Liver (tissue), 9 donors: Measurements from ENCODE around the gene PGR. TPM values are rescaled to one million over a fixed set of nuclear protein-coding genes. Genes with fewer than 3 reads are reported as not detected.

Source experiments
- DNase-seq: peaks from one replicate; pipeline ENCODE4 v3.0.0-alpha.2; 2017; ENCODE audit warnings: low spot score
- H3K27ac ChIP-seq, 2 donors: one replicate each; pipeline ENCODE4 v1.7.0; 2013; ENCODE audit warnings: inconsistent platforms in 2 of 2, low read length in 2 of 2, control low read depth in 1 of 2, low read depth in 1 of 2, mild to moderate bottlenecking in 1 of 2
- H3K27me3 ChIP-seq, 4 donors: one replicate each; pipeline versions ENCODE4 v1.6.1 to v1.7.0; 2013; ENCODE audit warnings: low read length in 3 of 4, inconsistent platforms in 1 of 4, mild to moderate bottlenecking in 1 of 4, moderate library complexity in 1 of 4; ENCODE audit not compliant: control insufficient read depth in 4 of 4, insufficient read depth in 4 of 4
- H3K36me3 ChIP-seq, 4 donors: one replicate each; pipeline versions ENCODE4 v1.6.1 to v1.7.0; 2013; ENCODE audit warnings: low read length in 3 of 4, mild to moderate bottlenecking in 3 of 4, low read depth in 1 of 4, moderate library complexity in 1 of 4; ENCODE audit not compliant: control insufficient read depth in 4 of 4, insufficient read depth in 3 of 4
- H3K4me1 ChIP-seq, 4 donors: one replicate each; pipeline versions ENCODE4 v1.6.1 to v1.7.0; 2013; ENCODE audit warnings: low read length in 3 of 4, mild to moderate bottlenecking in 3 of 4, moderate library complexity in 1 of 4; ENCODE audit not compliant: control insufficient read depth in 4 of 4, insufficient read depth in 4 of 4
- H3K4me3 ChIP-seq, 3 donors: one replicate each; pipeline versions ENCODE4 v1.6.1 to v1.7.0; 2013; ENCODE audit warnings: low read length in 3 of 3, control low read depth in 1 of 3, low read depth in 1 of 3, mild to moderate bottlenecking in 1 of 3
- H3K9ac ChIP-seq, 2 donors: one replicate each; pipeline ENCODE4 v1.7.0; 2013; ENCODE audit warnings: low read length in 2 of 2, mild to moderate bottlenecking in 2 of 2, moderate library complexity in 2 of 2, control low read depth in 1 of 2, low read depth in 1 of 2
- H3K9me3 ChIP-seq, 4 donors: one replicate each; pipeline versions ENCODE4 v1.6.1 to v1.7.0; 2013; ENCODE audit warnings: low read length in 3 of 4; ENCODE audit not compliant: control insufficient read depth in 4 of 4
- EGR1 ChIP-seq, 2 donors: IDR thresholded peaks; 2 replicates each; pipeline ENCODE4 v1.6.1; 2016 to 2018; ENCODE audit warnings: antibody characterized with exemption in 2 of 2, low read depth in 2 of 2
- FOXA1 ChIP-seq: IDR thresholded peaks from 2 replicates; pipeline ENCODE4 v1.6.1; 2016; ENCODE audit warnings: antibody characterized with exemption
- FOXA2 ChIP-seq: IDR thresholded peaks from 2 replicates; pipeline ENCODE4 v1.6.1; 2016; ENCODE audit warnings: antibody characterized with exemption
- GABPA ChIP-seq, 2 donors: IDR thresholded peaks in 1 of 2; conservative IDR thresholded peaks in 1 of 2; 2 replicates each; pipeline ENCODE4 v1.6.1; 2016; ENCODE audit warnings: antibody characterized with exemption in 2 of 2, mild to moderate bottlenecking in 1 of 2, moderate library complexity in 1 of 2
- HNF4G ChIP-seq: IDR thresholded peaks from 2 replicates; pipeline ENCODE4 v1.6.1; 2016; ENCODE audit warnings: antibody characterized with exemption
- JUND ChIP-seq, 2 donors: IDR thresholded peaks; 2 replicates each; pipeline ENCODE4 v1.6.1; 2016; ENCODE audit warnings: antibody characterized with exemption in 2 of 2
- NR2F2 ChIP-seq: IDR thresholded peaks from 2 replicates; pipeline ENCODE4 v1.6.1; 2016; ENCODE audit warnings: antibody characterized with exemption
- RAD21 ChIP-seq, 2 donors: IDR thresholded peaks; 2 replicates each; pipeline ENCODE4 v1.6.1; 2016; ENCODE audit warnings: antibody characterized with exemption in 2 of 2, mild to moderate bottlenecking in 2 of 2
- RXRA ChIP-seq, 2 donors: IDR thresholded peaks; 2 replicates each; pipeline ENCODE4 v1.6.1; 2017 to 2018; ENCODE audit warnings: antibody characterized with exemption in 2 of 2, mild to moderate bottlenecking in 1 of 2
- SP1 ChIP-seq: IDR thresholded peaks from 2 replicates; pipeline ENCODE4 v1.6.1; 2018; ENCODE audit warnings: antibody characterized with exemption, mild to moderate bottlenecking
- TAF1 ChIP-seq: conservative IDR thresholded peaks from 2 replicates; pipeline ENCODE4 v1.6.1; 2016; ENCODE audit warnings: antibody characterized with exemption, mild to moderate bottlenecking
- YY1 ChIP-seq: IDR thresholded peaks from 2 replicates; pipeline ENCODE4 v1.6.1; 2016; ENCODE audit warnings: antibody characterized with exemption, mild to moderate bottlenecking
- WGBS: extraction: QIAGEN DNeasy Blood & Tissue Kit; methylation state at CpG from one replicate; pipeline ENCODE4 v1.1.7; 2013; 5-methylcytosine and 5-hydroxymethylcytosine counted together
- polyA plus RNA-seq, 2 donors: library from polyadenylated mRNA; stranded (reverse) in 1 of 2; unstranded in 1 of 2; fragments of 200-250 nt in 1 of 2; fragments of >200 nt in 1 of 2; fragmentation: Nextera tagmentation in 1 of 2; extraction: Ambion mirVana in 1 of 2; gene quantifications; one replicate each; pipeline versions ENCODE4 v1.2.1 to v1.2.3, GENCODE V29; 2013 to 2015
- total RNA-seq, 2 donors: library from RNA; depleted of rRNA; stranded (reverse); fragments of >200 nt; gene quantifications; one replicate each; pipeline ENCODE4 v1.2.3, GENCODE V29; 2014
- TF ChIP-seq, protein P1 (sequence below): fragments of 150-350 bp; IDR thresholded peaks from 2 replicates; pipeline ENCODE4 v1.5.1; 2017; ENCODE audit warnings: improper control_type of control experiment, low read depth, low read length; ENCODE audit not compliant: missing input control
- TF ChIP-seq, protein P2 (sequence below): IDR thresholded peaks from 2 replicates; pipeline ENCODE4 v1.6.1; 2016; ENCODE audit warnings: antibody characterized with exemption, mild to moderate bottlenecking
- TF ChIP-seq, protein P3 (sequence below): IDR thresholded peaks from 2 replicates; pipeline ENCODE4 v1.6.1; 2016; ENCODE audit warnings: antibody characterized with exemption
- TF ChIP-seq, protein P4 (sequence below): IDR thresholded peaks from 2 replicates; pipeline ENCODE4 v1.6.1; 2016; ENCODE audit warnings: antibody characterized with exemption
- donor health status: healthy.
- donor health status: healthy.
- donor health status: healthy.
- donor health status: healthy.
- donor health status: healthy.

Gene PGR
- total and polyA plus RNA-seq, 4 donors, result 0.04 to 0.17 (median 0.16) TPM; not detected in 1

DNA sequence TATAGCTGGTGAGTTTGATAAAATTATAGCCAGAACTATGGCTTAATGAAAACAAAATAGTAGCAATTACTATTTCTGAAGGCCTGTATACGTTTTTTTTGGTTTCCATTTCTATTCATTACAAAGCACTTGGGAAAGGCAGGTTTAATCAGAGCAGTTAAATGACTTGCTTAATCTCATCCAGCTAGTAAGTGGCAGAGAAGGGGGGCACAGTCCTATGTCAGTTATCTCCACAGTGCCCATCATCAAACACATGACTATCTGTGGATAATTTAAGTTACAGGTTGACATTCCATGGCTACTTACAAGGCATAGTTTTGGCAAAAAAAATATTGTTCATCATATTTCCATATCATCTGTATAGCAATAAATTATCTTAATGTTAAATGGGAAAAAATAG is 93.7 kb downstream of the PGR start:
- no peak overlapping the region for H3K27ac ChIP-seq
- TF ChIP-seq RAD21 (IDR thresholded peaks at IDR 0.05), result no peak
- no peak for TF ChIP-seq HNF4G
- no peak for TF ChIP-seq JUND (IDR thresholded peaks at IDR 0.05)
- TF ChIP-seq, protein P1, sequence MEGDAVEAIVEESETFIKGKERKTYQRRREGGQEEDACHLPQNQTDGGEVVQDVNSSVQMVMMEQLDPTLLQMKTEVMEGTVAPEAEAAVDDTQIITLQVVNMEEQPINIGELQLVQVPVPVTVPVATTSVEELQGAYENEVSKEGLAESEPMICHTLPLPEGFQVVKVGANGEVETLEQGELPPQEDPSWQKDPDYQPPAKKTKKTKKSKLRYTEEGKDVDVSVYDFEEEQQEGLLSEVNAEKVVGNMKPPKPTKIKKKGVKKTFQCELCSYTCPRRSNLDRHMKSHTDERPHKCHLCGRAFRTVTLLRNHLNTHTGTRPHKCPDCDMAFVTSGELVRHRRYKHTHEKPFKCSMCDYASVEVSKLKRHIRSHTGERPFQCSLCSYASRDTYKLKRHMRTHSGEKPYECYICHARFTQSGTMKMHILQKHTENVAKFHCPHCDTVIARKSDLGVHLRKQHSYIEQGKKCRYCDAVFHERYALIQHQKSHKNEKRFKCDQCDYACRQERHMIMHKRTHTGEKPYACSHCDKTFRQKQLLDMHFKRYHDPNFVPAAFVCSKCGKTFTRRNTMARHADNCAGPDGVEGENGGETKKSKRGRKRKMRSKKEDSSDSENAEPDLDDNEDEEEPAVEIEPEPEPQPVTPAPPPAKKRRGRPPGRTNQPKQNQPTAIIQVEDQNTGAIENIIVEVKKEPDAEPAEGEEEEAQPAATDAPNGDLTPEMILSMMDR, result no peak
- TF ChIP-seq, protein P2, sequence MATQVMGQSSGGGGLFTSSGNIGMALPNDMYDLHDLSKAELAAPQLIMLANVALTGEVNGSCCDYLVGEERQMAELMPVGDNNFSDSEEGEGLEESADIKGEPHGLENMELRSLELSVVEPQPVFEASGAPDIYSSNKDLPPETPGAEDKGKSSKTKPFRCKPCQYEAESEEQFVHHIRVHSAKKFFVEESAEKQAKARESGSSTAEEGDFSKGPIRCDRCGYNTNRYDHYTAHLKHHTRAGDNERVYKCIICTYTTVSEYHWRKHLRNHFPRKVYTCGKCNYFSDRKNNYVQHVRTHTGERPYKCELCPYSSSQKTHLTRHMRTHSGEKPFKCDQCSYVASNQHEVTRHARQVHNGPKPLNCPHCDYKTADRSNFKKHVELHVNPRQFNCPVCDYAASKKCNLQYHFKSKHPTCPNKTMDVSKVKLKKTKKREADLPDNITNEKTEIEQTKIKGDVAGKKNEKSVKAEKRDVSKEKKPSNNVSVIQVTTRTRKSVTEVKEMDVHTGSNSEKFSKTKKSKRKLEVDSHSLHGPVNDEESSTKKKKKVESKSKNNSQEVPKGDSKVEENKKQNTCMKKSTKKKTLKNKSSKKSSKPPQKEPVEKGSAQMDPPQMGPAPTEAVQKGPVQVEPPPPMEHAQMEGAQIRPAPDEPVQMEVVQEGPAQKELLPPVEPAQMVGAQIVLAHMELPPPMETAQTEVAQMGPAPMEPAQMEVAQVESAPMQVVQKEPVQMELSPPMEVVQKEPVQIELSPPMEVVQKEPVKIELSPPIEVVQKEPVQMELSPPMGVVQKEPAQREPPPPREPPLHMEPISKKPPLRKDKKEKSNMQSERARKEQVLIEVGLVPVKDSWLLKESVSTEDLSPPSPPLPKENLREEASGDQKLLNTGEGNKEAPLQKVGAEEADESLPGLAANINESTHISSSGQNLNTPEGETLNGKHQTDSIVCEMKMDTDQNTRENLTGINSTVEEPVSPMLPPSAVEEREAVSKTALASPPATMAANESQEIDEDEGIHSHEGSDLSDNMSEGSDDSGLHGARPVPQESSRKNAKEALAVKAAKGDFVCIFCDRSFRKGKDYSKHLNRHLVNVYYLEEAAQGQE, result no peak
- TF ChIP-seq RXRA (IDR thresholded peaks at IDR 0.05), result no peak
- no peak for TF ChIP-seq FOXA1
- TF ChIP-seq FOXA2, result no peak
- TF ChIP-seq SP1, result no peak
- no peak for TF ChIP-seq EGR1 (IDR thresholded peaks at IDR 0.05; ENCODE audit: low read depth in 2 of 2)
- TF ChIP-seq YY1, result no peak
- TF ChIP-seq, protein P3, sequence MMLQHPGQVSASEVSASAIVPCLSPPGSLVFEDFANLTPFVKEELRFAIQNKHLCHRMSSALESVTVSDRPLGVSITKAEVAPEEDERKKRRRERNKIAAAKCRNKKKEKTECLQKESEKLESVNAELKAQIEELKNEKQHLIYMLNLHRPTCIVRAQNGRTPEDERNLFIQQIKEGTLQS, result no peak
- TF ChIP-seq GABPA (IDR thresholded peaks at IDR 0.05 in 1 of 2, conservative IDR thresholded peaks at IDR 0.05 in 1 of 2), result no peak
- TF ChIP-seq TAF1, result no peak
- no peak for TF ChIP-seq NR2F2
- TF ChIP-seq, protein P4, sequence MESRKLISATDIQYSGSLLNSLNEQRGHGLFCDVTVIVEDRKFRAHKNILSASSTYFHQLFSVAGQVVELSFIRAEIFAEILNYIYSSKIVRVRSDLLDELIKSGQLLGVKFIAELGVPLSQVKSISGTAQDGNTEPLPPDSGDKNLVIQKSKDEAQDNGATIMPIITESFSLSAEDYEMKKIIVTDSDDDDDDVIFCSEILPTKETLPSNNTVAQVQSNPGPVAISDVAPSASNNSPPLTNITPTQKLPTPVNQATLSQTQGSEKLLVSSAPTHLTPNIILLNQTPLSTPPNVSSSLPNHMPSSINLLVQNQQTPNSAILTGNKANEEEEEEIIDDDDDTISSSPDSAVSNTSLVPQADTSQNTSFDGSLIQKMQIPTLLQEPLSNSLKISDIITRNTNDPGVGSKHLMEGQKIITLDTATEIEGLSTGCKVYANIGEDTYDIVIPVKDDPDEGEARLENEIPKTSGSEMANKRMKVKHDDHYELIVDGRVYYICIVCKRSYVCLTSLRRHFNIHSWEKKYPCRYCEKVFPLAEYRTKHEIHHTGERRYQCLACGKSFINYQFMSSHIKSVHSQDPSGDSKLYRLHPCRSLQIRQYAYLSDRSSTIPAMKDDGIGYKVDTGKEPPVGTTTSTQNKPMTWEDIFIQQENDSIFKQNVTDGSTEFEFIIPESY, result no peak
- no peak overlapping the region for H3K4me3 ChIP-seq
- peaks cover 0 to 8% (median 6%) of the 10 kb centered on the region in 4 donors for H3K4me1 ChIP-seq
- H3K9ac ChIP-seq, result no peak overlapping the region
- H3K27me3 ChIP-seq, result no peaks in the 10 kb centered on the region
- H3K36me3 ChIP-seq, result no peaks in the 10 kb centered on the region
- WGBS, result 74% methylated on average over 1 of the region's 1 CpG
- DNase-seq, result no peak
- H3K9me3 ChIP-seq, result no peaks in the 10 kb centered on the region

DNA sequence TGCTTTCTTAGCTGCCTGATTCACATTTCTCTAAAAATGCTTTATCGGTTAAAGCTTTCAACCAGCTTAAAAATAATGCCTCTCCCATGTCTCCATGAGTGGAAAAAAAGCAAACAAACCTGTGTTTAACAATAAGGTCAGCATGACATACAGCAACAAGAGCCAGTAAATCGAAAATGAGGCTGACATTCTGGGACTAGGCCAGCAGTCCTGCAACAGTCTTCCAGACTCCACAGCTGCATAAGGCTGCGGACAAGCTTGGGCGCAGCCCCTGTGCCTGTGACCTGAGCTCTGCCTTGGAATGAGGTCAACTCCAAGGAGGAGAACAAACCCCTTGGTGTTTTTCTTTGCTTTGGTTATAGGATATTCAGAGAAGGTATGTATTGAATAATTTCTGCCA is 95.5 kb downstream of the PGR start:
- no peak overlapping the region for H3K4me3 ChIP-seq
- H3K27ac ChIP-seq, result no peak overlapping the region
- H3K4me1 ChIP-seq, result peaks cover 0 to 8% (median 6%) of the 10 kb centered on the region in 4 donors
- H3K36me3 ChIP-seq, result no peaks in the 10 kb centered on the region
- no peak for DNase-seq
- whole genome bisulfite sequencing, result 66% methylated on average over 4 of the region's 4 CpGs
- no peak overlapping the region for H3K9ac ChIP-seq
- TF ChIP-seq NR2F2 (no peak), JUND (IDR thresholded peaks at IDR 0.05) (no peak), EGR1 (IDR thresholded peaks at IDR 0.05; ENCODE audit: low read depth in 2 of 2) (no peak)
- TF ChIP-seq, protein P3, result no peak
- no peaks in the 10 kb centered on the region for H3K27me3 ChIP-seq
- H3K9me3 ChIP-seq, result no peaks in the 10 kb centered on the region
